ENCODE results near the gene IL37. TPM values are rescaled to one million over a fixed set of nuclear protein-coding genes. Genes with fewer than 3 reads are reported as not detected.

The IL37 gene
- total and polyA plus RNA-seq, 2 donors (not counting 1 experiment from before 2014, with no cell fraction given), result 0.79 TPM; not detected in 1

- Histone ChIP-seq H3K4me1 (ENCODE audit: control insufficient read depth in 2 of 2, insufficient read depth in 2 of 2, low read length in 2 of 2) (peaks cover 7 to 20% of the 10 kb centered on the region in 2 donors), H2AFZ (ENCODE audit: insufficient read depth, low read depth, low read length, poor library complexity, severe bottlenecking) (no peak overlapping the region), H3K9me3 (ENCODE audit: control extremely low read depth in 1 of 3, control insufficient read depth in 2 of 3, insufficient read depth in 1 of 3, low read length in 2 of 3) (no peaks in the 10 kb centered on the region), H3K4me2 (replicated peaks; ENCODE audit: low read depth, low read length, poor library complexity, severe bottlenecking) (no peak overlapping the region), H3K4me3 (ENCODE audit: control extremely low read depth in 1 of 5, extremely low read depth in 1 of 5, insufficient read depth in 1 of 5, low read depth in 2 of 5, low read length in 4 of 5) (no peak overlapping the region), H3K27ac (ENCODE audit: low read length in 2 of 2) (no peak overlapping the region), H4K20me1 (ENCODE audit: control insufficient read depth, insufficient read depth, low read length, poor library complexity, severe bottlenecking) (no peaks in the 10 kb centered on the region), H3K9ac (ENCODE audit: low read length) (no peak overlapping the region), H3K36me3 (replicated peaks in 1 of 2; ENCODE audit: control extremely low read depth in 1 of 2, control insufficient read depth in 1 of 2, extremely low read depth in 1 of 2, insufficient read depth in 2 of 2, low read length in 1 of 2) (no peaks in the 10 kb centered on the region), H3K79me2 (ENCODE audit: control insufficient read depth, insufficient read depth, low read length) (no peaks in the 10 kb centered on the region), H3K27me3 (replicated peaks in 1 of 4; ENCODE audit: control extremely low read depth in 1 of 4, control insufficient read depth in 3 of 4, insufficient read depth in 4 of 4, low read length in 3 of 4) (no peaks in the 10 kb centered on the region)
- TF ChIP-seq EZH2 (IDR thresholded peaks at IDR 0.05; ENCODE audit: borderline replicate concordance, insufficient read depth, low read depth, low read length, poor library complexity, severe bottlenecking) (no peak), CTCF (IDR thresholded peaks at IDR 0.05) (no peak)
- H3K4me3 Mint-ChIP-seq, result peak overlapping the region; percentile 12
- peaks cover 23% of the 10 kb centered on the region for H3K4me1 Mint-ChIP-seq
- 80% methylated on average over 3 of the region's 5 CpGs for WGBS (ENCODE audit: insufficient coverage)
- POLR2A ChIA-PET, result no interaction called here
- intact Hi-C loops (cut with micrococcal nuclease), result loop anchor here (10.0 kb wide), 1 partner anchor 255 kb away; no protein-coding TSS in a partner anchor
- H3K27me3 Mint-ChIP-seq, result no peaks in the 10 kb centered on the region
- CTCF ChIA-PET, result interaction anchor here (0.8 to 12.5 kb wide), 4 partner anchors 9 to 279 kb away, joined by 3 to 299 read pairs (median 3); no protein-coding TSS in a partner anchor
- no peaks in the 10 kb centered on the region for H3K9me3 Mint-ChIP-seq (ENCODE audit: insufficient read depth)
- ATAC-seq (ENCODE audit: low read depth), result no peak
- DNase-seq, result no peak
- peak overlapping the region; percentile 17 for H3K27ac Mint-ChIP-seq
Observed at GRCh38 chr2:112880091-112880531, 30.9 kb upstream of the IL37 start.

GRCh38 chr2:112880696-112881095 is 30.3 kb upstream of the IL37 start:
- Histone ChIP-seq H3K4me2 (replicated peaks; ENCODE audit: low read depth, low read length, poor library complexity, severe bottlenecking) (no peak overlapping the region), H3K79me2 (ENCODE audit: control insufficient read depth, insufficient read depth, low read length) (no peaks in the 10 kb centered on the region), H3K27ac (ENCODE audit: low read length in 2 of 2) (no peak overlapping the region), H4K20me1 (ENCODE audit: control insufficient read depth, insufficient read depth, low read length, poor library complexity, severe bottlenecking) (no peaks in the 10 kb centered on the region), H3K27me3 (replicated peaks in 1 of 4; ENCODE audit: control extremely low read depth in 1 of 4, control insufficient read depth in 3 of 4, insufficient read depth in 4 of 4, low read length in 3 of 4) (no peaks in the 10 kb centered on the region), H2AFZ (ENCODE audit: insufficient read depth, low read depth, low read length, poor library complexity, severe bottlenecking) (peak overlapping the region; percentile 65), H3K36me3 (replicated peaks in 1 of 2; ENCODE audit: control extremely low read depth in 1 of 2, control insufficient read depth in 1 of 2, extremely low read depth in 1 of 2, insufficient read depth in 2 of 2, low read length in 1 of 2) (no peaks in the 10 kb centered on the region), H3K4me1 (ENCODE audit: control insufficient read depth in 2 of 2, insufficient read depth in 2 of 2, low read length in 2 of 2) (peaks cover 7 to 20% of the 10 kb centered on the region in 2 donors), H3K4me3 (ENCODE audit: control extremely low read depth in 1 of 5, extremely low read depth in 1 of 5, insufficient read depth in 1 of 5, low read depth in 2 of 5, low read length in 4 of 5) (no peak overlapping the region), H3K9ac (ENCODE audit: low read length) (no peak overlapping the region), H3K9me3 (ENCODE audit: control extremely low read depth in 1 of 3, control insufficient read depth in 2 of 3, insufficient read depth in 1 of 3, low read length in 2 of 3) (no peaks in the 10 kb centered on the region)
- POLR2A ChIA-PET, result no interaction called here
- DNase-seq (no peak), ATAC-seq (ENCODE audit: low read depth) (no peak)
- CTCF ChIA-PET, result interaction anchor here (0.8 to 12.5 kb wide), 5 partner anchors 9 to 280 kb away, joined by 3 to 299 read pairs (median 3); no protein-coding TSS in a partner anchor
- WGBS (ENCODE audit: insufficient coverage), result 21% methylated on average over 4 of the region's 7 CpGs
- Mint-ChIP-seq H3K4me1 (peaks cover 23% of the 10 kb centered on the region), H3K27me3 (no peaks in the 10 kb centered on the region), H3K4me3 (peak overlapping the region; percentile 1), H3K9me3 (ENCODE audit: insufficient read depth) (no peaks in the 10 kb centered on the region), H3K27ac (peak overlapping the region; percentile 39)
- no peak for TF ChIP-seq EZH2 (IDR thresholded peaks at IDR 0.05; ENCODE audit: borderline replicate concordance, insufficient read depth, low read depth, low read length, poor library complexity, severe bottlenecking)
- no peak for TF ChIP-seq CTCF (IDR thresholded peaks at IDR 0.05)
- intact Hi-C loops (cut with micrococcal nuclease), result loop anchor here (10.0 kb wide), 1 partner anchor 256 kb away; no protein-coding TSS in a partner anchor
